GM18951 (cell line): ENCODE measurements around the gene SEMA3E.

Experiments
- POLR2A ChIP-seq: IDR thresholded peaks from 4 replicates; pipeline ENCODE4 v1.6.1; 2011; ENCODE audit warnings: mild to moderate bottlenecking; ENCODE audit not compliant: insufficient read length, insufficient read depth; ENCODE audit errors: extremely low read depth
- in situ Hi-C: fragments of 300-500 bp; cut with MboI; formaldehyde crosslinking; loops from one replicate; pipeline ENCODE4 v1.12.0; 2022; ENCODE audit warnings: low sequenced_read_pairs, mixed read lengths, inconsistent platforms; ENCODE audit not compliant: unreplicated experiment

SEMA3E gene

DNA sequence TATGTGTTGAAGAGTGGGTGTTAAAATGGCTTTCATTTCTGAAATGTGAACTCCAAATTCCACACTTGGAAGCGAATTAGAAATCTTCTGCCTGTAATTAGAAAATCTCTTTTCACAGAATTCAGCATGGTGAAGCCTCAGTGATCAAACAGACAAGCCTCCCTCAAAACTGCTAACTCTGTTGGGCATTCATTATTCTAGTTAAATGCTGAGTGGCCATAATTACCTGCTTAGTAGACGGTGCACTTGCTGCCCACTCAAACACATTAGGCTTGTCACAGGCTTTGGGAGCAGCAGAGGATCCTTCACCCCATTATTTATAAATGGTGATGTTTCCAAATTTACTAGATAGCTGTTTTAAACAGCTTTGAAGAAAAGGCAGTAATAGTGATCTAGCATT is 309.0 kb downstream of the SEMA3E start:
- in situ Hi-C loops = no loop called here
- TF ChIP-seq POLR2A = no peak

DNA sequence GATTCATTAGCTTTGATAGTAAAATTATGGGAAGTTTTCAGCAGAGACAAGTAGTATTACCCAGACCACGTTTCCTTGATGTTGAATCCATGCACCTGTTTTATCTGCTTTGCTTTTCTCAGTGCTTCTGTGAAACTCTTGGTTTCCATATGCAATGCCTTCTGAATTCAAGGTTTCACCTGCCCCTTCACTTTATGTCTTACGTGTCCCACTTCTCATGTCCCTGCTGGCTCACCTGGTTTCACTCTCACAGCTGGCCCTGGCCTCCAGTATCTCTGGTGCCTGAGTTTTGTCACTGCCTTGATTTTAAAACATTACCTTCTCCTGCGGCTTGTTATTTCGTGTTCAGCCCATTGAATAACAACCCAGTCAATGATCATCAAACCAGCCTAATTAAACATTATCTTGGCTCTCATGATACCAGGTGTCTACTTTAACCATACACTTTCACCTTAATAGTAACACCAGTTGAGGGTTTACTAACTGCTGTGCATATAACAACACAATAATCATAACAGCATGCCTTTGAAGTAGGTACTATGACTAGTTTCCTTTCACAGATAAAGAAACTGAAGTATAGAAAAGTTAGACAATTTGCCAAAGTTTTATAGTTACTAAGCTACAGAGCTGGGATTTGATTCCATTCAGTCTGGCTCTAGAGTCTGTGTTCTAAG is 310.5 kb downstream of the SEMA3E start:
- TF ChIP-seq POLR2A = no peak

DNA sequence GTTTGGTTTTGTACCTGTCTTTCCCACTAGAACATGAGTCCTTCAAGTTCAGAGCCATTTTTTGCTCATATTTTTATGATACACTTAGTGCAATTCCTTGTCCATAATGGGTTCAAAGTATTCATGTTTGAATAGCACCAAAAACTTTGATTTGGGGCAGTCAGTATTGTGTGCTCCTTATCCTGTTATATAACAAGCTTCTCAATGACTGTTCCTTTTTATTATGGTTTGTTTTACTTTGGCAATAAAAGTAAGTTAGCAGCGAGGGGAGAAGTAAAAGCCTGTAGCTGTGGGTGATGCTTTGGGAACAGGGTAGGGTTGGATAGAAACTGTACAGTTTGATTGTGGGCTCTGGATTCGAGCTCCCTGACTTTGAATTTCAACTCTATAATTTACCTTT is 311.9 kb downstream of the SEMA3E start:
- TF ChIP-seq POLR2A = no peak
- in situ Hi-C loops = no loop called here

More for the DNA sequence above, 310.5 kb downstream of the SEMA3E start:
- in situ Hi-C loops = no loop called here

DNA sequence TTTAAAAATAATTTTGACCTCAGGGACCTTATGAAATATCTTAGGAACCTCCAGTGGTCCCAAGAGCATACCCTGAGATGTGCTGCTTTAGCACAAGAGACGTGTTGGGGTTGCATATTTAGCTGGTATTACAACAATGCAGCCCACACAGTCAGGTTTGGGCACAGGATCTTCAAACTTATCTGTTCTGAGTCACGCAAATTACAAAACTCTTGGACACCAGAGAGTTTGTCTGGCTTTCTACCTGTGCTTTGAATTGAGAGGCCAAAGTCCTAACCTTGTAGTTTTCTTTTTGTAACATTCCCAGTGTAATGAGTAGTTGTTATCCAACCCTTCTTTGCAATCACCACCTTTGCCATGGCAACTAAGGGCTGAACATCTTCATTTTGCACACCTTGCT is 322.7 kb downstream of the SEMA3E start:
- TF ChIP-seq POLR2A = no peak
- in situ Hi-C loops = no loop called here

DNA sequence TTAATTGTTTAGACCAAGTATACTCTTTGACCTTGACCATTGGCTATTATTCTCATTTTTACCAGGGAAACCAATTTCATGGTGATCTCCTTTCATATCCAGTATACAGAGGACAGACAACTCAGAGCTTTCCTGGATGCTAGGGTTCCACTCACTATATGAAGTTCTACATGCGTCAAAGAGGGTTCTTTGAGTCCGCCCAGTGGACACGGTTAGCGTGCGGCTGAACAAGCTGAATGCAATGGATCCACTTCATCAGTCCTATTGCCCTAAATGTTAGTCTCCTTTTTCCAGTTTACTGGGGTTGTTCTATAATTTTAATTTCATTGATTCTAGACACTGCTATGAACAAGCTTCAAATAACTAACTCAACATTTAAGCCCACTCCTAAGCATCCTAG is 323.9 kb downstream of the SEMA3E start:
- TF ChIP-seq POLR2A = no peak
- in situ Hi-C loops = no loop called here

DNA sequence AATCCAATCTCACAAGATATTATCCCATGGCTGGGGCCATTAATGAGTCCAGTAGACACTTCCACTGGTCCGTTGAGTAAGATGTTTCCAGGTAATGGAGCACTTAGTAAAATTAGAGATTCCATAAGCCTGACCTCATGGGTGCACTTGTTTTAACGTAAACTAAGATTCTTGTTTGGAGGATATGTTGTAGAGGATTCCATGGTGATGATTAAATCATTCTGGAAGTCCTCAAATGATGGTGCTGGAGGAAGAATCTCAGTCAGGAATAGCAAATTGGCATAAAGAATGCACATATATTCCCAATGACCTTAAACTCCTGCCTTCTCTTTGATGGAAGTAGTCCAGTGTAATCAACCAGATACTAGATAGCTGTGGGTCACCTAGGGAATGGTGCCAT is 324.3 kb downstream of the SEMA3E start:
- TF ChIP-seq POLR2A = no peak
- in situ Hi-C loops = no loop called here

DNA sequence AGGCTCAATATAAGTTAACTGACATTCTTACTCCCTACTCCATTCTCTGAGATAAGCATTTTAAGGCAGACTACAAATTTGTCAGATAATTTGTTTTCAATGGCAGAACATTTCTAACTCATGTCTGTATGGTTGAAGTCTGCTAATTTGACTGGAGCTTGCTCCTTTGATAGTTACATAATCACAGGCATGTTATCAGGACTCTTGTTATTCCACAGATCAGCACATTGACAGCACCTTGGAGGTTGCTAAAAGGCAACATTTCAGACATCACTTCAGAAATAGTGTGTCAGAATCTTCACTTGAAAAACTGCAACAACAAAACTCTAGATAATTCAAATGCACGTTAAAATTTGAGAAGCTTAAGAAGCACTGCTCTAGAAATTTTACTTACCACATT is 327.9 kb downstream of the SEMA3E start:
- in situ Hi-C loops = no loop called here
- no peak for TF ChIP-seq POLR2A

DNA sequence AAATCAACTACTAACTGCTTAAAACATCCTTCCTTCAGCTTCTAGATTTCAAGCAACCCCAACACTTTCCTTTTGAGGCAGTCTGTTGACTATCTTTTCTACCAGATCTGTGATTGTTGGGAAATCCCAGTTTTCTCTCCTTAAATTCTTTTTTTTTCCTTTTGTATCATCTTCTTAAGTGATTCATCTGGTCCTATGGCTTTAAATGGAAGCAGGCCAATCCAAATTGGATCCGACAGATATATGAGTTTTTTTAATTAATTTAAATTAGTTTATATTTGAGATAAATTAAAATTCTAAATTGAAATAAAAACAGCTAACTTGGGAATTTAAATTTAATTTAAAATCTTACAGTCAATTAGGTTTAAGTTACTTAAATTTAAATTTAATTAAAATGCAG is 335.0 kb downstream of the SEMA3E start:
- in situ Hi-C loops = no loop called here
- TF ChIP-seq POLR2A = no peak
